Measurements from ENCODE around the gene PNLIPRP2. TPM values are rescaled to one million over a fixed set of nuclear protein-coding genes. Genes with fewer than 3 reads are reported as not detected.

Gene PNLIPRP2
- total and polyA plus RNA-seq, 8 donors: not detected

GRCh38 chr10:116676633-116677032 lies 55.9 kb downstream of the PNLIPRP2 start:
- intact Hi-C loops (cut with DNase I): no loop called here
- Histone ChIP-seq H3K4me3 (no peak overlapping the region), H3K9me3 (no peaks in the 10 kb centered on the region), H3K27ac (no peak overlapping the region), H3K36me3 (no peaks in the 10 kb centered on the region), H3K4me1 (no peaks in the 10 kb centered on the region), H3K27me3 (peaks cover 0 to 13% of the 10 kb centered on the region in 2 donors)
- ATAC-seq (no peak), DNase-seq (no peak)
- TF ChIP-seq CTCF (IDR thresholded peaks at IDR 0.05): no peak

- DNase-seq (no peak), ATAC-seq (no peak)
- H3K27me3 ChIP-seq: no peaks in the 10 kb centered on the region
- no peak overlapping the region for H3K4me3 ChIP-seq
- intact Hi-C loops (cut with DNase I): no loop called here
- no peaks in the 10 kb centered on the region for H3K4me1 ChIP-seq
- no peak for TF ChIP-seq CTCF (IDR thresholded peaks at IDR 0.05)
- no peak overlapping the region for H3K27ac ChIP-seq
- H3K36me3 ChIP-seq: no peaks in the 10 kb centered on the region
- no peaks in the 10 kb centered on the region for H3K9me3 ChIP-seq
Observed at GRCh38 chr10:116679351-116679750, 58.6 kb downstream of the PNLIPRP2 start.

- DNase-seq: no peak
- H3K4me1 ChIP-seq: peaks cover 0 to 2% of the 10 kb centered on the region in 2 donors
- ATAC-seq: no peak
- H3K36me3 ChIP-seq: no peaks in the 10 kb centered on the region
- H3K9me3 ChIP-seq: no peaks in the 10 kb centered on the region
- TF ChIP-seq CTCF (IDR thresholded peaks at IDR 0.05): no peak
- intact Hi-C loops (cut with DNase I): loop anchor here (5.0 to 10.0 kb wide), 3 partner anchors 102 to 492 kb away; no protein-coding TSS in a partner anchor
- H3K27ac ChIP-seq: no peak overlapping the region
- no peaks in the 10 kb centered on the region for H3K27me3 ChIP-seq
- no peak overlapping the region for H3K4me3 ChIP-seq
Observed at GRCh38 chr10:116683166-116683565, 62.4 kb downstream of the PNLIPRP2 start.

GRCh38 chr10:116683821-116684220 lies 63.1 kb downstream of the PNLIPRP2 start:
- no peak for ATAC-seq
- H3K27me3 ChIP-seq: peaks cover 0 to under 1% of the 10 kb centered on the region in 2 donors
- H3K36me3 ChIP-seq: no peaks in the 10 kb centered on the region
- no peak overlapping the region for H3K27ac ChIP-seq
- no peak overlapping the region for H3K4me3 ChIP-seq
- TF ChIP-seq CTCF (IDR thresholded peaks at IDR 0.05): no peak
- no peak for DNase-seq
- intact Hi-C loops (cut with DNase I): loop anchor here (5.0 to 10.0 kb wide), 3 partner anchors 101 to 491 kb away; no protein-coding TSS in a partner anchor
- H3K4me1 ChIP-seq: peaks cover 0 to 2% of the 10 kb centered on the region in 2 donors
- no peaks in the 10 kb centered on the region for H3K9me3 ChIP-seq

GRCh38 chr10:116684781-116685180 lies 64.0 kb downstream of the PNLIPRP2 start:
- Histone ChIP-seq H3K9me3 (no peaks in the 10 kb centered on the region), H3K36me3 (no peaks in the 10 kb centered on the region), H3K27ac (no peak overlapping the region), H3K27me3 (peaks cover 0 to 5% of the 10 kb centered on the region in 2 donors), H3K4me1 (peaks cover 0 to 2% of the 10 kb centered on the region in 2 donors), H3K4me3 (no peak overlapping the region)
- intact Hi-C loops (cut with DNase I): loop anchor here (5.0 to 10.0 kb wide), 3 partner anchors 100 to 490 kb away; no protein-coding TSS in a partner anchor
- ATAC-seq: no peak
- DNase-seq: no peak
- no peak for TF ChIP-seq CTCF (IDR thresholded peaks at IDR 0.05)

All from left lung (tissue), 10 donors.